GM15510 (cell line): ENCODE measurements around the gene UNC5B.

Experiments used
- POLR2A ChIP-seq: IDR thresholded peaks from 3 replicates; pipeline ENCODE4 v1.6.1; 2011; ENCODE audit warnings: borderline replicate concordance; ENCODE audit not compliant: insufficient read length; ENCODE audit errors: extremely low read depth

Gene UNC5B

GRCh38 chr10:71351087-71351486 is 138.7 kb downstream of the UNC5B start:
- TF ChIP-seq POLR2A = no peak

GRCh38 chr10:71351628-71352319 is 139.4 kb downstream of the UNC5B start:
- TF ChIP-seq POLR2A = no peak
